Suprapubic skin (tissue), 4 donors: Measurements from ENCODE around the gene ART3. TPM values are rescaled to one million over a fixed set of nuclear protein-coding genes. Genes with fewer than 3 reads are reported as not detected.

Experiments used
- DNase-seq, 2 donors: peaks; one replicate each; pipeline ENCODE4 v3.0.0-alpha.2; 2019; ENCODE audit warnings: low spot score in 2 of 2
- H3K27ac ChIP-seq: fragments of 200-600 bp; sonication (generic); one replicate; pipeline ENCODE4 v1.5.1; 2019
- H3K27me3 ChIP-seq: fragments of 200-600 bp; sonication (generic); one replicate; pipeline ENCODE4 v1.5.1; 2019
- H3K36me3 ChIP-seq: fragments of 200-600 bp; sonication (generic); one replicate; pipeline ENCODE4 v1.5.1; 2019
- H3K4me1 ChIP-seq: fragments of 200-600 bp; sonication (generic); one replicate; pipeline ENCODE4 v1.5.1; 2019
- H3K4me3 ChIP-seq: fragments of 200-600 bp; sonication (generic); one replicate; pipeline ENCODE4 v1.5.1; 2019; ENCODE audit warnings: mild to moderate bottlenecking
- H3K9me3 ChIP-seq: fragments of 200-600 bp; sonication (generic); one replicate; pipeline ENCODE4 v1.5.1; 2019
- CTCF ChIP-seq, 2 donors: fragments of 200-600 bp in 1 of 2; fragments of 450-650 bp in 1 of 2; sonication (generic) in 1 of 2; IDR thresholded peaks; one replicate each; pipeline ENCODE4 v1.5.1; 2016 to 2019; ENCODE audit warnings: antibody characterized with exemption in 2 of 2, mild to moderate bottlenecking in 1 of 2, moderate library complexity in 1 of 2
- EP300 ChIP-seq: sonication (generic); formaldehyde crosslinking; IDR thresholded peaks from one replicate; pipeline ENCODE4 v1.6.1; 2017; ENCODE audit warnings: antibody characterized with exemption
- POLR2A ChIP-seq, 2 donors: fragments of 450-650 bp; IDR thresholded peaks; one replicate each; pipeline ENCODE4 v1.6.1; 2017; ENCODE audit warnings: antibody characterized with exemption in 2 of 2, mild to moderate bottlenecking in 2 of 2, moderate library complexity in 2 of 2
- POLR2AphosphoS5 ChIP-seq, 3 donors: sonication (generic); formaldehyde crosslinking; IDR thresholded peaks; one replicate each; pipeline ENCODE4 v1.6.1; 2017; ENCODE audit warnings: antibody characterized with exemption in 3 of 3
- WGBS: methylation state at CpG from one replicate; pipeline ENCODE4 v1.1.5; 2018; 5-methylcytosine and 5-hydroxymethylcytosine counted together
- total RNA-seq, 4 donors: library from RNA; depleted of rRNA; stranded (reverse); fragments of >200 nt; gene quantifications; one replicate each; pipeline ENCODE4 v1.1.0, GENCODE V29; 2016

The ART3 gene
- 1 to 10 TPM in 1 of 4 donors, under 1 TPM in 1, not detected in 2; 0.48 to 1.5 TPM for total RNA-seq

- no peak within 1 kb of the TSS for H3K4me3 ChIP-seq
- no peaks in the 10 kb centered on the region for H3K27me3 ChIP-seq
- H3K27ac ChIP-seq = no peak within 1 kb of the TSS
- DNase-seq = no peak
- no peaks in the 10 kb centered on the region for H3K36me3 ChIP-seq
- 56% methylated on average over 1 of the region's 1 CpG for WGBS
- no peaks in the 10 kb centered on the region for H3K9me3 ChIP-seq
- no peaks in the 10 kb centered on the region for H3K4me1 ChIP-seq
- TF ChIP-seq POLR2A (IDR thresholded peaks at IDR 0.05) (no peak), POLR2AphosphoS5 (IDR thresholded peaks at IDR 0.05) (no peak), EP300 (no peak), CTCF (IDR thresholded peaks at IDR 0.05) (no peak)
Measured at GRCh38 chr4:76074468-76074867, at the start of gene ART3. TSS of gene ART3 (plus strand) at chr4:76074709. CDS start at chr4:76075890, 1,181 bp downstream.

- Histone ChIP-seq H3K4me3 (peak overlapping the region; percentile 38), H3K9me3 (no peaks in the 10 kb centered on the region), H3K36me3 (no peaks in the 10 kb centered on the region), H3K4me1 (peaks cover 13% of the 10 kb centered on the region), H3K27ac (no peak overlapping the region), H3K27me3 (no peaks in the 10 kb centered on the region)
- DNase-seq = no peak
- WGBS = 6% methylated on average over 6 of the region's 6 CpGs
- TF ChIP-seq POLR2A (IDR thresholded peaks at IDR 0.05) (no peak), POLR2AphosphoS5 (IDR thresholded peaks at IDR 0.05) (no peak), CTCF (IDR thresholded peaks at IDR 0.05) (no peak), EP300 (no peak)
Measured at GRCh38 chr4:76028350-76028765, 46.2 kb upstream of the ART3 start.

GRCh38 chr4:76029300-76029699 is 45.2 kb upstream of the ART3 start:
- TF ChIP-seq EP300 = no peak
- no peak for TF ChIP-seq POLR2A (IDR thresholded peaks at IDR 0.05)
- no peak for TF ChIP-seq CTCF (IDR thresholded peaks at IDR 0.05)
- TF ChIP-seq POLR2AphosphoS5 (IDR thresholded peaks at IDR 0.05) = no peak
- 56% methylated on average over 2 of the region's 2 CpGs for WGBS
- DNase-seq = no peak

GRCh38 chr4:76035141-76035540 is 39.4 kb upstream of the ART3 start:
- Histone ChIP-seq H3K36me3 (no peaks in the 10 kb centered on the region), H3K4me3 (no peak overlapping the region), H3K27ac (no peak overlapping the region), H3K27me3 (no peaks in the 10 kb centered on the region), H3K9me3 (no peaks in the 10 kb centered on the region), H3K4me1 (peaks cover 2% of the 10 kb centered on the region)
- DNase-seq = no peak
- TF ChIP-seq POLR2AphosphoS5 (IDR thresholded peaks at IDR 0.05) = no peak
- TF ChIP-seq EP300 = no peak
- no peak for TF ChIP-seq POLR2A (IDR thresholded peaks at IDR 0.05)
- no peak for TF ChIP-seq CTCF (IDR thresholded peaks at IDR 0.05)
- 49% methylated on average over 3 of the region's 3 CpGs for WGBS

More at GRCh38 chr4:76029300-76029699, 45.2 kb upstream of the ART3 start:
- Histone ChIP-seq H3K4me1 (peaks cover 10% of the 10 kb centered on the region), H3K27ac (no peak overlapping the region), H3K4me3 (no peak overlapping the region), H3K27me3 (no peaks in the 10 kb centered on the region), H3K9me3 (no peaks in the 10 kb centered on the region), H3K36me3 (no peaks in the 10 kb centered on the region)

- H3K27me3 ChIP-seq = no peaks in the 10 kb centered on the region
- DNase-seq = no peak
- H3K9me3 ChIP-seq = no peaks in the 10 kb centered on the region
- TF ChIP-seq POLR2A (IDR thresholded peaks at IDR 0.05) (no peak), POLR2AphosphoS5 (IDR thresholded peaks at IDR 0.05) (no peak), CTCF (IDR thresholded peaks at IDR 0.05) (no peak), EP300 (no peak)
- 69% methylated on average over 2 of the region's 2 CpGs for WGBS
- peaks cover 2% of the 10 kb centered on the region for H3K4me1 ChIP-seq
- no peak within 1 kb of the TSS for H3K4me3 ChIP-seq
- no peaks in the 10 kb centered on the region for H3K36me3 ChIP-seq
- no peak within 1 kb of the TSS for H3K27ac ChIP-seq
Measured at GRCh38 chr4:76035799-76036380, 38.6 kb upstream of the ART3 start, which contains the start of gene CXCL11. TSS of gene CXCL11 (minus strand) at chr4:76036070. CDS start at chr4:76035987, 83 bp downstream.
